ENCODE results near the gene CCT8. TPM values are rescaled to one million over a fixed set of nuclear protein-coding genes. Genes with fewer than 3 reads are reported as not detected.
"Not testable (repeated sequence)": the region's sequence is repeated elsewhere in the genome, so short reads cannot be mapped to it uniquely, and the experiment has no call there.

The CCT8 gene
- polyA plus RNA-seq, 1 donor = 133 TPM

DNA sequence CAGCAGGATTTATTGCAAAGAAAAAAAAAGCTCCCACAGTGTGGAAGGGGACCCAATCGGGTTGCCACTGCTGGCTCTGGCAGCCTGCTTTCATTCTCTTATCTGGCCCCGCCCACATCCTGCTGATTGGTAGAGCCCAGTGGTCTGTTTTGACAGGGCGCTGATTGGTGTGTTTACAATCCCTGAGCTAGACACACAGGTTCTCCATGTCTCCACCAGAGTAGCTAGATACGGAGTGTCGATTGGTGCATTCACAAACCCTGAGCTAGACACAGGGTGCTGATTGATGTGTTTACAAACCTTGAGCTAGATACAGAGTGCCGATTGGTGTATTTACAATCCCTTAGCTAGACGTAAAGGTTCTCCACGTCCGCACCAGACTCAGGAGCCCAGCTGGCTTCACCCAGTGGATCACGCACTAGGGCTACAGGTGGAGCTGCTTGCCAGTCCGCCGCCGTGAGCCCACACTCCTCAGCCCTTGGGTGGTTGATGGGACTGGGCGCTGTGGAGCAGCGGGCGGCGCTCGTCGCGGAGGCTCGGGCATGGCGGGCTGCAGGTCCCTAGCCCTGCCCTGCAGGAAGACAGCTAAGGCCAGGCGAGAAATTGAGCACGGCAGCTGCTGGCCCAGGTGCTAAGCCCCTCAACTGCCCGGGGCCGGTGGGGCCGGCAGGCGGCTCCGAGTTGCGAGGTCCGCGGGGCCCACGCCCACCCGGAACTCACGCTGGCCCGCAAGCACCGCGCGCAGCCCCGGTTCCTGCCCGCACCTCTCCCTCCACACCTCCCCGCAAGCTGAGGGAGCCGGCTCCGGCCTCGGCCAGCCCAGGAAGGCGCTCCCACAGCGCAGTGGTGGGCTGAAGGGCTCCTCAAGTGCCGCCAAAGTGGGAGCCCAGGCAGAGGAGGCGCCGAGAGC, 3.5 kb upstream of the CCT8 start:
- not testable (repeated sequence) for DNase-seq

DNA sequence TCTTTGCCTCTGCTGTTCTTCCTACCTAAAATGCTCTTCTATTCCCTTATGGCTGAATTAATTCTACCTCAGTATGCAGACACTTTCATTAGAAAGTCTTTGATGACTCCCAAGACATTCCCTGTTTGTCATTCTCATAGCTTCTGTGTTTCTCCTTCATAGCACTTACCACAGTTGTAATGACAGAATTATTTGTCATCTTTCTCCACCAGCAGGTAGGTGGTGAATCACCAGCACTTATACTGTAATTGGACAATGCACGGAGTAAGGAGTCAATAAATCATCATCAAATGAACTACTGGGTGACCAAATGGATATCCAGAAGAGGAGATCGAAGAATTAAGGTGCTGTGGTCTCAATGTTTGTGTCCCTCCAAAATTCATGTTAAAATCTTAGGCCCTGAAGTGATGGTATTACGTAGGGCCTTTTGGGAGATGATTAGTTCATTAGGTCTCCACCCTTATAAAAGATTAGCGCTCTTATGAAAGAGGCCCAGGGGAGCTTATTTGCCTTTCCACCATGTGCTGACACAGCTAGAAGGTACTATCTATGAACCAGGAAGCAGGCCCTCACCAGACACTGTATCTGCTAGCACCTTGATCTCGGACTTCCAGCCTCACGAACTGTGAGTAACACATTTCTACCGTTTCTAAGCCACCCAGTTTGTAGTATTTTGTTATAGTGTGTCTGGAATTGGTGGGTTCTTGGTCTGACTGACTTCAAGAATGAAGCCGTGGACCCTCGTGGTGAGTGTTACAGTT, 2.4 kb upstream of the CCT8 start:
- no peak for DNase-seq

DNA sequence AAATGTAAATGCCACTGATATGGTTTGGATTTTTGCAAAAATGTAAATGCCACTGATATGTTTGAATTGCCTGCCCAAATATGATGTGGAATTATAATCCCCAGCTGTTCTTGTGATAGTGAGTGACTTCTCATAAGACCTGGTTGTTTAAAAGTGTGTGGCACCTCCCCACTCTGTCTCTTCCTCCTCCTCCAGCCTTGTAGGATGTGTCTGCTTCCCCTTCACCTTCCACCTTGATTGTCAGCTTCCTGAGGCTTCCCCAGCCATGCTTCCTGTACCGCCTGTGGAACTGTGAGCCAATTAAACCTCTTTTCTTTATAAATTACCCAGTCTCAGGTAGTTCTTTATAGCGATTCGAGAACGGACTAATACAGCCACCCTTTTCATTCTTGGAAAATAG, 1.3 kb upstream of the CCT8 start:
- no peak for DNase-seq

DNA sequence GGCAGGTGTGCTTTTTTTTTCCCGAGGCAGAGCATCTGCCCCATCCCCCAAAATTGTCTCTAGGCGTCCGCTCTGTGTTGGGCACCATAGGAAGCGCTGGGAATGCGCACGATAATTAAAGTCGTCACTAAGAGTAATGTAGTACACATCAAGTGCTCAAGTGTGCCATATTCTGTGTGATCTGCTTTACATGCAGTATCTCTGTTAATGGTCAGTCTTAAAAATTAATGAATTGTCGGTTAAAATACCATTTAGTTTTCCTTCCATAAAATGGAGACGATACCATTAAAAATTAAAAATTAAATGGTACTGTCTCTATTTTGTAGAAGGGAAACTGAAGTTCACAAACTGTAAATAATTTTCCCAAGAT, 544 bp upstream of the CCT8 start:
- no peak for DNase-seq

DNA sequence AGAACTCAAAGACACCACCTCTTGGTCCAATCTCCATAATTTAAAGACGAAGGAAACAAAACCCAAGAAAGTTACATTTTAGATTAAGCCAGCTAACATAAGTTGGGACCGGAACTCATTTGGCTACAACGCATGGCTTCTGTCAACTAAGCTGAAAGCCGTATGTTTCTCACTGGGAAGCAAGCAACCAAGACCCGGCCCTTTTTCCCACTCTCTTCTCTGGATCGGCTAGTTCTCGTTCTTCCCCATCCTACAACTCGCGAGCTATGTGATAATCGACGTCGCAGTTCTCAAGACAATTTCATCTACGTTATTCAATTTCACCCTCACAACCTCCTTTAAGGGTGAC, 601 bp downstream of the CCT8 start:
- DNase-seq = no peak

GRCh38 chr21:29064850-29065481, 8.5 kb downstream of the CCT8 start:
- no peak for DNase-seq

- DNase-seq = no peak
Observed at GRCh38 chr21:29056538-29057050, 16.9 kb downstream of the CCT8 start.

DNA sequence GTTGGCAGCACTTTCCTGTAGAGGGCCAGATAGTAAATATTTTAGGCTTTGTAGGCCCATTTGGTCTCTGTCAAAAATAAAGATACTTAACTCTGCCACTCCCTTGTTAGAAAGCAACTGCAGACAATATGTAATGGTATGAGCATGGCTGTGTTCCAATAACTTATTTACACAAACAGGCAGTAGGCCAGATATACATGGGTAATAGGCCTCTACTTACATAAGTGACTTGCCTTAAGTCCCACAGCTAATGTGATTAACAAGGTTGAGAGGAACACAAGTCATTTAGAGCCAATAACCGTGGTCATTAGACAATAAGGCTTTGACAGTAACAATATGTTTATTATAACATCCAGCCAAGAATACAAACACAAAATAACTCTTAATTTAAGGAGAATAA, 17.4 kb downstream of the CCT8 start:
- no peak for DNase-seq

GRCh38 chr21:29055080-29055479, 18.4 kb downstream of the CCT8 start:
- no peak for DNase-seq

GRCh38 chr21:29053656-29054055, 19.8 kb downstream of the CCT8 start:
- DNase-seq = no peak

DNA sequence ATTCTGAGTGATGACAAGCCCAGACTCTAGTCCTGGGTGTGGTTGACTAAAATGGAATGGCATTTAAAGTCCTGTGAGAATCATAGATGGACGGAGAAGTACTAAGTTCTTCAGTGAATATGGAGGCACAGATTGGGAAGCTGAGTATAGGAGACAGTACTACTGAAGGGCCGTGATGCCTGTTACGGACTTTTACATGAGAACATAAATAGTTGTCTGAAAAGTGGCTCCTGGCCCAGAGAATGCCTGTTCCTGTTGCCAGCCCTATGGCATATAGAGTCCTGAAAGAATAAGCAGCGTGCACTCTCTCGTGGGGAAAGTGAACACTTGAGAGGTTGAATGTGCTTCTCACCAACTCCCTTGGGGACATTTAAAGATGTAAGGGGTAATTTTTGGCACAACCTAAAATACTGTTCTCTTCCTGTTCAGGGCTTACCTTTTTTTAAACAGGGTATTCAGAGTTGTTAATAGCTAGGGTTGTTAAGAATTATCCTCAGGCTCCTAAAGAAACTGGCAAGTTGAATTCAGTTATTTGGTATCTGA, 20.4 kb downstream of the CCT8 start:
- DNase-seq = no peak

DNA sequence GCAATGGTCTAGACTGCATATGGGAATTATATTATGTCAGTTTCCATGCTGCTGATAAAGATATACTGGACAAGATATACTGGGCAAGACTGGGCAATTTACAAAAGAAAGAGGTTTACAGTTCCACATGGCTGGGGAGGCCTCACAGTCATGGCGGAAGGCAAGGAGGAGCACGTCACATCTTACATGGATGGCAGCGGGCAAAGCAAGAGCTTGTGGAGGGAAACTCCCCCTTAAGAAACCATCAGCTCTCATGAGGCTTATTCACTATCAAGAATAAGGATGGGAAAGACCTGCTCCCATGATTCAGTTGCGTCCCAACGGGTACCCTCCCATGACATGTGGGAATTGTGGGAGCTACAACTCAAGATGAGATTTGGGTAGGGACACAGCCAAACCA, 21.2 kb downstream of the CCT8 start:
- no peak for DNase-seq

DNA sequence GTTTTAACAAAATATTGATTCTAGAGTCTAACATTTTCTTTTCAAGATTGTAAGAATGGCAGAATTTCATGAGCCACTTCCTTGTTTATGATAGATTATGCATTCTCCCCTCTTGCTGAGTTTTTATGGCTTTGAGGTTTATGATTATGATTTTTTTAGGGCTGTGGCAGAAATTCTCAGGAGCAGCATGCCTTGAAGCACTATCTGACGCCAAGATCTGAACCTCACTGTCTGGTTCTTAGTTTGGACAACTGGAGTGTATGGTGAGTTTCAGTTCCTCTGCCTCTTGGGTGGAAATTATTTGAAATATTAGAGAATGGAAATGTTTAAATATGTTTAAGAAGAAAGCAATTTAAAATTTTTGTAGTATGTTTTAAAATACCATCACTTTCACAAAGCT, 38.8 kb downstream of the CCT8 start:
- no peak for DNase-seq

- DNase-seq = no peak
Observed at GRCh38 chr21:29033871-29034270, 39.6 kb downstream of the CCT8 start.

DNA sequence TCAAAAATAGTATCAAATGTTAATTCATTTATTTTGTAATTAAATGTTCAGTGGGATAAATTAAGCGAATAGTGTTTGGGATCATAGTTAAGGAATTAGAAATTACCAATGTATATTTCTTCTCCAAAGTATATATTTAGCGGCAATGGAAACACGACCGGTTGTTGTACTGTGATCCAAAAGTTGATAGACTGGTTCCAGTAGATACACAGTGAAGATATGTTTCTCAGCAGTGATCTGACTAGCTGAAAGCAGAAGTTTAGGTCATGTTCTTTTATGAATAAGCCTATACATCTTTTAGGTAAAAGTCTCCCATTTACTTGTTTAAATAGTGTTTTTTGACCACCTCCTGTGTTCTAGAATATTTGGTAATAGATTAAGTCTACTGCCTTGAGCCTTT, 40.1 kb downstream of the CCT8 start:
- DNase-seq = no peak

DNA sequence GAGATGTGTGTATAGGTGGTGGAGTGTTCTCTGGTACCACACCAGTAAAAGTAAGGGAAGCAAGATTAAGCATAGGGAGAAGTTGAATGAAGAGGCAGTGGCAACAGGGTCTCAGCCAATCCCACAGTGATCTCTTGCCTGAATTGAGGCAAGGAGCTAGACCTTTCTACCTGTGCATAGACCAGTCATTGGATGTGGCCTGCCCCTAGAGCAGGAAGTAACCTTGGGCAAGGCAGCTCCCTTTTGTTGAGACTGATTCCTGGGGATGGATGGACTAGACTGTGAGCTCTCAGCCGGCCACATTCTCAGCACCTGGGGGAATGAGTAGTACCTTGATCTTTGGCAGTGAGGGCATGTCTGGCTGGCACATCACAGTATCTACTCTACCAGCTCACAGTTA, 42.5 kb downstream of the CCT8 start:
- DNase-seq = no peak

DNA sequence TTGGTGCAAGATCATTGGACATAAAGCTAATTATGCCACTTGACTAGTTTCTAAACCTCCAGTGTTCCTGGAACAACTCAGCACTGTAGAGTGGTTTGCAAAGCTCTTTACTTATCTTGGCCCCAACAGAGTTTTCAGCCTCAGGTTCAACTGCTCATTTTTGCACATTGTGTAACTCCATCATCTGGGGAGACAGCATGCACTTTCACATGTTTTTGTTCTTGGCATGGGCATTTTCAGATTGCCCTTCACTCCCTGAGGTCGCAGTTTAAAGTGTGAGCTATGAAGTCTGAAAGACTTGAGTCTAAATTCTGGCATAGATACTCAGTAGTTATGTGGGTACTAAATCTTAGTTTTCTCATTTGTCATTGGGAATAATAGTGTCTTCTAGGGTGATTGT, 43.9 kb downstream of the CCT8 start:
- DNase-seq = no peak

- DNase-seq = no peak
Observed at GRCh38 chr21:29025328-29025713, 48.1 kb downstream of the CCT8 start.

DNA sequence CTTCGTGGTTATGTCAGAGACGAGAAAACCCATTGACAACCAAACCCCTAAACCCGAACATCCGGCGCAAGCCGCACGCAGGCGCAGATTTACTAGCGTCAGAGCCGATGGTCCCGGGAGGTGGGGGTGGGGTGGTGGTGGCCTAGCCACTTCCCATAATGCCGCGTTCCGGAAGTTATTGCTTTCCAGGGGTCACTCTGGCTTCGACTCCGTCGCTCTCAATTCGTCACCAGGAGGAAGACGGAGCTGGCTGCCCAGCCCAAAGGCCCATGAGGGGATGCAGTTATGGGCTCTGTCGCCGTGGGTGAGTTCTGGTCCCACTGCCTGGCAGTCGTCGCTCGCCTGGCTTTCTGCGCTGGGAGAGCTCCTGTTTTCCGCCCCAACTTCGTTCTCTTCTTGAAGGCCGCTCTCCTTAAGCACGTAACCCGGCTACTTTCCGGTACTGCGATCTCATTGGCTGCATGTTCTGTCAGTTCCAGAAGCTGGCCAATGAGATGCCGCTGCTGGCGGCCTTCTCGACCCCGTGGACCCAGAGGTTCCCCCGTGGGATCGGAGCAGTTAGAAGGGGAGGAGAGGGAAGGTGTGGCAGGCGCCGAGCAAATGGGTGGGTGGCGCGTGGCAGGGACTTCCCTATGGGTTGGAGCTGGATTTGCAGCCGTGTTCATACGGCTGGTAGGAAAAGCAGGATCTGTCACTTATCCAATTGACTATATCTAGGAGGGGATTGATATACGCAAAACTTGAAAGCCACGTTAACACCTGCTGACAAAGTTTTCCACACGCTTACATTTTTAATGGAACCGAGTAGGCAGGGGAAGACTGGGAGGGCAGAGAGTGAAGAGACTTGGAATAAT, 48.7 kb downstream of the CCT8 start, which contains the start of gene USP16:
TSS of gene USP16 (plus strand) at position 195 of the 854 bp plus-strand sequence. CDS start 3,246 bp downstream, outside the sequence.
- DNase-seq = peak; percentile 99

GRCh38 chr21:29022166-29022565, 51.3 kb downstream of the CCT8 start:
- no peak for DNase-seq

DNA sequence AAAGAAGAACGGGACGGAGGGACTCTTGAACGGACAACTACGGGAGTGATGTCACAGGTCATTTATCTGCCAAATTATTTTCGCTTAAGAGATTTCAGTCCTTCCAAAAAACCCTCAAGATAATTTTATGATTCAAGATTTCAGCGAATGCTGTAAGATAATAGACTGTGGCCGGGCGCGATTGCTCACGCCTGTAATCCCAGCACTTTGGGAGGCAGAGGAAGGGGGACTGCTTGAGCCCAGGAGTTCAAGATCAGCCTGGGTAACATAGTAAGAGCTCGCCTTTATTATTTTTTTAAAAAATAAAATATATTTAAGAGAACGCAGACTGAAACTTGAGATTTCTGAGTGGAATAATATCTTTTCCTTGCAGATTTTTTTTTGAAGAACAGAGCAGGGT, 54.9 kb downstream of the CCT8 start:
- DNase-seq = no peak

- no peak for DNase-seq
Observed at GRCh38 chr21:29017639-29018237, 55.7 kb downstream of the CCT8 start.
